ENCODE measurements around the gene SEC31B. TPM values are rescaled to one million over a fixed set of nuclear protein-coding genes. Genes with fewer than 3 reads are reported as not detected.

The SEC31B gene
- polyA plus RNA-seq, 1 donor from 2014 or later, result 17.1 TPM

- no peaks in the 10 kb centered on the region for H3K79me2 ChIP-seq (replicated peaks; ENCODE audit: insufficient read depth, low read length)
- H3F3A ChIP-seq (ENCODE audit: insufficient read depth, low read length, poor library complexity, severe bottlenecking), result no peaks in the 10 kb centered on the region
- no peak overlapping the region for H2AFZ ChIP-seq (ENCODE audit: low read depth, low read length)
- H3K27me3 ChIP-seq (ENCODE audit: insufficient read depth, low read depth, low read length), result no peaks in the 10 kb centered on the region
- no peaks in the 10 kb centered on the region for H3K9me2 ChIP-seq (ENCODE audit: insufficient read depth, low read length)
- no peak overlapping the region for H3K4me3 ChIP-seq (ENCODE audit: low read length)
- no peak overlapping the region for H3K27ac ChIP-seq (ENCODE audit: low read length)
- no peaks in the 10 kb centered on the region for H4K20me1 ChIP-seq (ENCODE audit: insufficient read depth)
- TF ChIP-seq RAD21 (conservative IDR thresholded peaks at IDR 0.05), result no peak
- no peak for TF ChIP-seq MXI1 (conservative IDR thresholded peaks at IDR 0.05; ENCODE audit: poor library complexity, severe bottlenecking)
- no peak for TF ChIP-seq TAF1 (IDR thresholded peaks at IDR 0.05; ENCODE audit: low read depth)
- no peak for TF ChIP-seq POLR2AphosphoS5 (IDR thresholded peaks at IDR 0.05)
- TF ChIP-seq EZH2 (IDR thresholded peaks at IDR 0.05; ENCODE audit: borderline replicate concordance, insufficient read depth, low read length, poor library complexity, severe bottlenecking), result no peak
- TF ChIP-seq EP300 (conservative IDR thresholded peaks at IDR 0.05; ENCODE audit: poor library complexity, severe bottlenecking), result no peak
- no peak for TF ChIP-seq SMC3 (conservative IDR thresholded peaks at IDR 0.05; ENCODE audit: poor library complexity)
- TF ChIP-seq REST (IDR thresholded peaks at IDR 0.05; ENCODE audit: borderline replicate concordance), result no peak
- TF ChIP-seq, protein P1, sequence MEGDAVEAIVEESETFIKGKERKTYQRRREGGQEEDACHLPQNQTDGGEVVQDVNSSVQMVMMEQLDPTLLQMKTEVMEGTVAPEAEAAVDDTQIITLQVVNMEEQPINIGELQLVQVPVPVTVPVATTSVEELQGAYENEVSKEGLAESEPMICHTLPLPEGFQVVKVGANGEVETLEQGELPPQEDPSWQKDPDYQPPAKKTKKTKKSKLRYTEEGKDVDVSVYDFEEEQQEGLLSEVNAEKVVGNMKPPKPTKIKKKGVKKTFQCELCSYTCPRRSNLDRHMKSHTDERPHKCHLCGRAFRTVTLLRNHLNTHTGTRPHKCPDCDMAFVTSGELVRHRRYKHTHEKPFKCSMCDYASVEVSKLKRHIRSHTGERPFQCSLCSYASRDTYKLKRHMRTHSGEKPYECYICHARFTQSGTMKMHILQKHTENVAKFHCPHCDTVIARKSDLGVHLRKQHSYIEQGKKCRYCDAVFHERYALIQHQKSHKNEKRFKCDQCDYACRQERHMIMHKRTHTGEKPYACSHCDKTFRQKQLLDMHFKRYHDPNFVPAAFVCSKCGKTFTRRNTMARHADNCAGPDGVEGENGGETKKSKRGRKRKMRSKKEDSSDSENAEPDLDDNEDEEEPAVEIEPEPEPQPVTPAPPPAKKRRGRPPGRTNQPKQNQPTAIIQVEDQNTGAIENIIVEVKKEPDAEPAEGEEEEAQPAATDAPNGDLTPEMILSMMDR (IDR thresholded peaks at IDR 0.05; ENCODE audit: poor library complexity, severe bottlenecking), result no peak
- H3K4me2 ChIP-seq (ENCODE audit: low read length), result no peak overlapping the region
- H3K9me3 ChIP-seq (ENCODE audit: low read length), result no peaks in the 10 kb centered on the region
- H3K36me3 ChIP-seq (ENCODE audit: insufficient read depth, low read length), result no peaks in the 10 kb centered on the region
- no peak overlapping the region for H3K9ac ChIP-seq (ENCODE audit: low read length)
These were observed 32.1 kb upstream of the SEC31B start for GRCh38 chr10:100551738-100552137.

DNA sequence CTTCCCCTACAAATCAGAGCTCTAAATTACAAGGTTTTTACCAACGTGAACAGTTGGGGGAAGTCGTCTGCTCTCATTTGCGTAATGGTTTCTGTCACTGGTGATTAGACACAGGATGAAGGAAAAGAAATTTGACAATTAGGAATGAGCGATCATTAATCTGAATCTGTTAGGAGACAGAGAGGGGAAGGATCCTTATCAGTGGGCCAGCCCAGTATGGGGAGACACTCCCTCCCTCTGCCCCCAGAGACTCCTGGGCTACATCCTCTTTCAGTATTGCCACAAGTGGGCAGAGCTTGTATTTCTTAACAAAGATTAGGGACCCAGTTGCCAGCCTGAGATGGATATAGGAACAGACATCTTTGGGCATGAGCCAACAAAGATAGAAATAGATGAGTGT, 31.5 kb upstream of the SEC31B start:
- Histone ChIP-seq H3K9ac (ENCODE audit: low read length) (no peak overlapping the region), H3K36me3 (ENCODE audit: insufficient read depth, low read length) (no peaks in the 10 kb centered on the region), H3F3A (ENCODE audit: insufficient read depth, low read length, poor library complexity, severe bottlenecking) (no peaks in the 10 kb centered on the region), H2AFZ (ENCODE audit: low read depth, low read length) (no peak overlapping the region), H3K27me3 (ENCODE audit: insufficient read depth, low read depth, low read length) (no peaks in the 10 kb centered on the region), H3K27ac (ENCODE audit: low read length) (no peak overlapping the region), H3K9me3 (ENCODE audit: low read length) (no peaks in the 10 kb centered on the region), H4K20me1 (ENCODE audit: insufficient read depth) (no peaks in the 10 kb centered on the region), H3K9me2 (ENCODE audit: insufficient read depth, low read length) (no peaks in the 10 kb centered on the region), H3K79me2 (replicated peaks; ENCODE audit: insufficient read depth, low read length) (no peaks in the 10 kb centered on the region), H3K4me2 (ENCODE audit: low read length) (no peak overlapping the region), H3K4me3 (ENCODE audit: low read length) (no peak overlapping the region)
- no peak for TF ChIP-seq SMC3 (conservative IDR thresholded peaks at IDR 0.05; ENCODE audit: poor library complexity)
- TF ChIP-seq POLR2AphosphoS5 (IDR thresholded peaks at IDR 0.05), result no peak

DNA sequence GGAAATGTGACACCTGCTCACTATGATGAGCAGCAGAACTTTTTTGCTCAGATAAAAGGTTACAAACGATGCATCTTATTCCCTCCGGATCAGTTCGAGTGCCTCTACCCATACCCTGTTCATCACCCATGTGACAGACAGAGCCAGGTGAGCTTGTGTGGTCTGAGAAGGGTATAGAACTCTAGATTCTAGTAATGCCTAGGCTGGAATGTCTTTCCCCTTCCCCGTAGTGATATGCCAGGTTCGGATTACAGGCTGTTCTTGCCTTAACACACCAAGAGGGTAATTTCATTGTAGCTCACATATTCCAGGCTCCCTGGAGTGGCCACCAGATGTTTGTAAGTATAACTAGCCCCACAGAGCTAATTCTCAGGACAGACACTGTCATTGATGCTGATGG, 25.3 kb upstream of the SEC31B start:
- Histone ChIP-seq H3K36me3 (ENCODE audit: insufficient read depth, low read length) (peaks cover 7% of the 10 kb centered on the region), H4K20me1 (ENCODE audit: insufficient read depth) (no peaks in the 10 kb centered on the region), H3K27me3 (ENCODE audit: insufficient read depth, low read depth, low read length) (no peaks in the 10 kb centered on the region), H3K9me2 (ENCODE audit: insufficient read depth, low read length) (no peaks in the 10 kb centered on the region), H3K4me3 (ENCODE audit: low read length) (no peak overlapping the region), H3K79me2 (replicated peaks; ENCODE audit: insufficient read depth, low read length) (no peaks in the 10 kb centered on the region), H3K9ac (ENCODE audit: low read length) (no peak overlapping the region), H3F3A (ENCODE audit: insufficient read depth, low read length, poor library complexity, severe bottlenecking) (no peaks in the 10 kb centered on the region), H3K4me2 (ENCODE audit: low read length) (no peak overlapping the region), H3K9me3 (ENCODE audit: low read length) (no peaks in the 10 kb centered on the region), H3K27ac (ENCODE audit: low read length) (no peak overlapping the region), H2AFZ (ENCODE audit: low read depth, low read length) (no peak overlapping the region)
- TF ChIP-seq RAD21 (conservative IDR thresholded peaks at IDR 0.05), result no peak
- no peak for TF ChIP-seq POLR2AphosphoS5 (IDR thresholded peaks at IDR 0.05)
- TF ChIP-seq SMC3 (conservative IDR thresholded peaks at IDR 0.05; ENCODE audit: poor library complexity), result no peak
- TF ChIP-seq REST (IDR thresholded peaks at IDR 0.05; ENCODE audit: borderline replicate concordance), result no peak
- no peak for TF ChIP-seq EP300 (conservative IDR thresholded peaks at IDR 0.05; ENCODE audit: poor library complexity, severe bottlenecking)
- no peak for TF ChIP-seq EZH2 (IDR thresholded peaks at IDR 0.05; ENCODE audit: borderline replicate concordance, insufficient read depth, low read length, poor library complexity, severe bottlenecking)
- TF ChIP-seq MXI1 (conservative IDR thresholded peaks at IDR 0.05; ENCODE audit: poor library complexity, severe bottlenecking), result no peak
- no peak for TF ChIP-seq TAF1 (IDR thresholded peaks at IDR 0.05; ENCODE audit: low read depth)
- TF ChIP-seq, protein P1 (IDR thresholded peaks at IDR 0.05; ENCODE audit: poor library complexity, severe bottlenecking), result no peak
